GM18511 (cell line): ENCODE data around the gene WFIKKN1.

ENCODE experiments used
- ATAC-seq: cut with Tn5 transposase; IDR thresholded peaks from one replicate; pipeline ENCODE4 v1.9.1; 2021; ENCODE audit warnings: mild to moderate bottlenecking, moderate library complexity; ENCODE audit not compliant: unreplicated experiment

WFIKKN1 gene, protein sequence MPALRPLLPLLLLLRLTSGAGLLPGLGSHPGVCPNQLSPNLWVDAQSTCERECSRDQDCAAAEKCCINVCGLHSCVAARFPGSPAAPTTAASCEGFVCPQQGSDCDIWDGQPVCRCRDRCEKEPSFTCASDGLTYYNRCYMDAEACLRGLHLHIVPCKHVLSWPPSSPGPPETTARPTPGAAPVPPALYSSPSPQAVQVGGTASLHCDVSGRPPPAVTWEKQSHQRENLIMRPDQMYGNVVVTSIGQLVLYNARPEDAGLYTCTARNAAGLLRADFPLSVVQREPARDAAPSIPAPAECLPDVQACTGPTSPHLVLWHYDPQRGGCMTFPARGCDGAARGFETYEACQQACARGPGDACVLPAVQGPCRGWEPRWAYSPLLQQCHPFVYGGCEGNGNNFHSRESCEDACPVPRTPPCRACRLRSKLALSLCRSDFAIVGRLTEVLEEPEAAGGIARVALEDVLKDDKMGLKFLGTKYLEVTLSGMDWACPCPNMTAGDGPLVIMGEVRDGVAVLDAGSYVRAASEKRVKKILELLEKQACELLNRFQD

DNA sequence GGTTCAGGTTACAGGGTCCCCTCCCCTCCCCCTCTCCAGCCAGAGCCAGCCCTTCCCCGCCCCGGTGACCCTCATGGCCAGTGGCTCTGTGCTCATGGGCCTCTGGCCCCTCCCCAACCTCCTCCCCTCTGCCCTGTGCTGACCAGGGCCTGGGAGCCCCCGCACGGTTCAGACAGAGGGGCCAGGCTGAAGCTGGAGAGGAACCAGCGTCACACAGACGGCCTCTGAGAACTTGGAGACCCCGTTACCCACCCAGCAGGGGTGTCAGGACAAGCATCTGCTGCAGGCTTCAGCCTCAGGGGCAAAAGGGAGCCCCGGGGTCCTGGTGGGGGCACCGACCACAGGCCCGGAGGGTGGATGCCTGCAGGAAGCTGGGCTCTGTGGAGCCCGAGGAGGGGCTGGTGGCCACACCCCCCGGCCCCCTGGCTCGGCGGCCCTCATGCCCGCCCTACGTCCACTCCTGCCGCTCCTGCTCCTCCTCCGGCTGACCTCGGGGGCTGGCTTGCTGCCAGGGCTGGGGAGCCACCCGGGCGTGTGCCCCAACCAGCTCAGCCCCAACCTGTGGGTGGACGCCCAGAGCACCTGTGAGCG, at the start of gene WFIKKN1:
WFIKKN1 (plus strand) TSS at position 171 of the 591 bp plus-strand sequence; CDS start at position 440, 269 bp downstream.
- no peak for ATAC-seq

DNA sequence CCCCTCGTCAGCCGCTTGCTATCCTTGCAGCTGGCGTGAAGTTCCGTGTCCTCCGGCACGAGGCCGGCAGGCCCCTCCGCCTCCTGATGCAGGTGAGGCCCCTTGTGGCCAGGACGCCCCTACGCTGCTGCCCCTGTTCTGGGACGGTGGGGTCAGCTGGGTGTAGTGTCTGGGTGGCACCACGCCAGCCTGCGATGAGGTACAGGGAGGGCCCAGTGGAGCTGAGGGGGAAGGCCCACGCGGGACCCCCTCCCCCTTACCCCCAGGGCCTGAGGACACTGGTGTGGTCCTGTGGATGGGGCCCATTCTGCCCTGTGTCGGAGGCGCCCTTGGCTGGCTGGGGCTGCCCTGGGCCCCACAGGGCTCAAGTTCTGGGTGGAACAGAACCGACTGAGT, 48.6 kb upstream of the WFIKKN1 start:
- ATAC-seq = no peak

DNA sequence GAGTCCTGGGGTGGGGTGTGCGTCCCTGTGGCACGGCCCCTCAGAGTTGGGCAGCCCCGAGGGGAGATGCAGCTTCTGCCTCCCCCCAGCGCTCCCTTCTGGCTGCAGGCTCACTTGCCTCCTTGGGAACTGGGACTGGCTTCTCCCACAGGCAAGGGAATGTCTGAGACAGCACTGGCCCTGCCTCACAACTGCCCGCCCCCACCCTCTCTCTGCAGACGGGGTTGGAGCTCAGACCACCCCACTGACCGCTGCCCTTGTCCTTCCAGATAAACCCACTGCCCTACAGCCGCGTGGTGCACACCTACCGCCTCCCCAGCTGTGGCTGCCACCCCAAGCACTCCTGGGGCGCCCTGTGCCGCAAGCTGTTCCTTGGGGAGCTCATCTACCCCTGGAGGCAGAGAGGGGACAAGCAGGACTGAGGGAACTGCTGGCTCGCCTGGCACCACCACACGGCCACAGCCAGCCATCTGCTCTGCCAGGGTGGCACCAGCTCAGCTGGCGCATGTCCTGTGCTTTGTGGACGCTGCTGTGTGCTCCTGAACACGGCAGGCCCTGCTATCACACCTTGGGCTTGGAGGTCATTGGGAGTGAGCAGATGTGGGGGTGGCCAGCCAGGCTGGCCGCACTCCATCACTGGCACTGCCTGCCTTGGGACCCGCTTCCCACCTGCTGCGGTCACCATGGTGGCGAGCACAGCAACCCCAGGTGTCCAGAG, 48.0 kb upstream of the WFIKKN1 start:
- no peak for ATAC-seq

DNA sequence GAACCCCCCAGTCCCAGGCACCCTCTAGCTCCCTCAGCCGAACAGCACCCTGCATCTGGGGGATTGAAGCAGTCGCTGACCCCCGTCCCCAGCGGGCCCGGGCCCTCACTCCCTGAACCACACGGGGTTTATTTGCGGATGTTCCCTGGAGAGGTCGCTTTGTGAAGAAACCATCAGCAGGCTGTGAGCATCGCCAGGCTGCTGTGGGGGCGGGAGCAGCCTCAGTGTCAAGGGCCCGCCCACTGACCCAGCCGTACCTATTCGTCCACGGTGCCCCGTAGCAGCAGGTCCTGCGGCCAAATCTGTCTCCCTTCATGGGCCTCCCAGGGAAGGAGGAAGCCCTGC, 47.3 kb upstream of the WFIKKN1 start:
- ATAC-seq = no peak

DNA sequence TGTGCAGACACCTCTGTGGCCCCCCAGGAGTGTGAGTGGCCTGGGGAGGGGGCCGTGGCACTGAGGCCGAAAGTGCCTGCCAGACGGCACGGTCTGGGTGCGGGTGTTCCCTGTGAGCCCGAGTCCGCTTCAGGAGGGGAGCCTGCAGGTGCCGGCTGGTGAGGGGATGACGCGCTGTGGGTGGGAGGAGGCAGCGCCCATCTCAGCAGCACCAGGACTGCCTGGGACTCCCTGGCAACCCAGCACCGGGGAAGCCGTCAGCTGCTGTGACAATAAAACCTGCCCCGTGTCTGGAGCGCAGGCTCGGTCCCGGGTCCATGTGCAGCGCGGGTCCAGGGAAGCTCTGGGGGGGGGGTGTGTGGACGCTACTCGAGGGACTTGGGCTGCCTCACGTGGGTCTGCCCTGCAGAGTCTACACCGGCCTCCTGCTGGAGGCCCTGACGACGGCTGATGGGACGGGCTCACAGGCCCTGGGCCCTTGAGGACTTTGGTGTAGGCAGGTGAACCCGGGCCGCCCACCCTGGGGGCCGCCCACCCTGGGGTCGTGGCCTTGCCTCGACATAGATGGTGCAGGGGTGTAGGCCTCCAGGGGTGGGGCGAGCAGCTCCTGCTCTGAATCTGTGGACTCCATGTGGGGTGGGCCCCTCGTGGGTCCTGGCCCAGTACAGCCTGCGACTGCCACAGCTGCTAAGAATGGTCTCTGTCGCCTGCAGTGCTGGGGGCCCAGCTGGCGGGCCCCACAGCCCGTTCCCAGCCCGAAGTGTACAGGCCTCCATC, 46.8 kb upstream of the WFIKKN1 start:
- no peak for ATAC-seq

DNA sequence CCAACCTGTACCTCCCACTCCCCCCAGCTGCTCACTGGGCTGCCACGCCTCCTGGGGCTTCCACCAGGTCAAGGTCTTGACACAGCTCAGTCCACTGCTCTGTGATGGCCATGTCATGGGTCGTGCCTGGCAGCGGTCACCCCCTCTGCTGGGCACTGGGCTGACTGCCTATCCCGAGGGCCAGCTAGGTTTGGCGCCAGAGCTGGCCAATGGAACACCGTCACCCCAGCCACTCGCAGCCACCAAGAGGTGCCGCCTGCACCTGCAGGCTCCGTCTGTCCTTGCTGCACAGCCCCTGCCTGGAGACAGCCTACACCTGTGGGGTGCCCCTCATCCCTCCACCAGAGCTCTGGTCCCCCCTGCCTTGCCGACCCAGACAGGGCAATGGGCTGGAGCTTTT, 45.4 kb upstream of the WFIKKN1 start:
- ATAC-seq = no peak

DNA sequence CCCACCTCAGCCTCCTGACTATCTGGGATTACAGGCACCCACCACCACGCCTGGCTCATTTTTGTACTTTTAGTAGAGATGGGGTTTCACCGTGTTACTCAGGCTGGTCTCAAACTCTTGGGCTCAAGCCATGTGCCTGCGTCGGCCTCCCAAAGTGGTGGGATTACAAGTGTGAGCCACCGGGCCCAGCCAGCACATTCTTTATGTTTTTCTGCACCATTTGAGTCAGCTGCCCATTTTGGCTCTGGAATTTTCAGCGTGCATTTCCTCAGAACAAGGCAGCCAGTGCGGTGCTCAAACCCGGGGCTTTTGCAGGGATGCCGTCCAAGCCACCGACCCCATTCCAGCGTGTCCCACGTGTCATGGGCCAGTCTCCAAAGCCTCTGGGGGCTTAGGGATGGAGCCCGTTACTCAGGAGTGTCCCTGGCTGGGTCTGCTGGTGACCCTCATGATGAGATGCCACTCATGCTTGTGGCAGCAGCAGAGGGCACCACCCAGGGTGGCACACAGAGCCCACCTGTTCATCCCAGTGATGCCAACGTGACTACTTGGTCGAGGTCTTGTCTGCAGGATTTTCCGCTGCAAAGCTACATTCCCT, 44.6 kb upstream of the WFIKKN1 start:
- no peak for ATAC-seq

DNA sequence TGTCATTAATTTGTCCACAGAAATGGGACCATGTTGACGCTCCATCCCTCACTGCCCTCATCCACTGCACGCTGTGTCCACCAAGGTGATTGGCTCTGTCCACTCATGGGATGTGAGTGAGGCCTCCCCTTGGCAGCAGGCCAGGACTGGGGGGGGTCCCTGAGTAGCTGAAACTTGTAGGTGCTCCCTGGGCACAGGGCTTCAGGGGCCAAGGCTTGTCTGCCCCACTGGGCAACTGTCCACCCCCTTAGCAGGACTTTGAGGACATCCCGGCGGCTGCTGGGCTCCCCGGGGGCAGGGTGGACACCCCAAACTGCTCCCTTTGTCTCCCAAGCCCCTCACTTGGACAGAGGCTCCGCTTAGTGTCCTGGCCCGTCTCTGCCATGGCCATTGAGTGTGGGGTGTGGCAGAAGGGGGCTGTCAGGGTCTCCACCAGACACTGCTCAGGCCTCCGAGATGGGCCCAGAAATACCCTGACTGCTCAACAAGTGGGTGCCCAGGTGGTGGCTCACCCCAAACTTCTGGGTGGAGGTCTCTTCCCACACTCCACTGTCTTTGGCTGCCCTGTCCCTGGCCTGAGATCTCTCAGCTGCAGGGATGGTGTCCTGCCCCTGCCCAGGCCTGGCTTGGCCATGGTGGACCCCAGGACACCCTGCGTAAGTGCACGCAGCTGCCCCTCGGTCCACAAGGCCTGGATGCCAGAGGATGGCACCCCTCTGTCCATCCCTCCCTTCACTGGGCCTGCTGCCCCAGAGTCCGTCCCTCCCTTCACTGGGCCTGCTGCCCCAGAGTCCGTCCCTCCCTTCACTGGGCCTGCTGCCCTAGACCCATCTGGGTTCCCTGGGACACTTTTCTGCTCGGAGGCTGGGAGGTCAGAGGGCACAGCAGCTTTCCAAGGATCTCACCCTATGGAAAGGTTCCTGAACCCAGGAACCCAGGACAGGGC, 43.9 kb upstream of the WFIKKN1 start:
- ATAC-seq = no peak

DNA sequence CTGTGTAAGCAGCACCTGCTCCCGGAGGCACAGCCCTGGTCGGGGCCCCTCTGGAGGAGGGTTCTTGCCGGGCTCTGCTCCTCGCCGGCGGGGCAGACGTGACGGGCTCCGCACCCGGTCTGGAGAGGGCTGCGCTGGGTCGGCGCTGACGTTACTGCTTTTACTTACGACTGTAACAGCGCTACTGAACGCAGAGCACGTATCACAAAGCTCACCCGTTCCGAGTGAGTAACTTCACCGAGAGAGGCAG, 42.2 kb upstream of the WFIKKN1 start:
- peak; percentile 3 for ATAC-seq

DNA sequence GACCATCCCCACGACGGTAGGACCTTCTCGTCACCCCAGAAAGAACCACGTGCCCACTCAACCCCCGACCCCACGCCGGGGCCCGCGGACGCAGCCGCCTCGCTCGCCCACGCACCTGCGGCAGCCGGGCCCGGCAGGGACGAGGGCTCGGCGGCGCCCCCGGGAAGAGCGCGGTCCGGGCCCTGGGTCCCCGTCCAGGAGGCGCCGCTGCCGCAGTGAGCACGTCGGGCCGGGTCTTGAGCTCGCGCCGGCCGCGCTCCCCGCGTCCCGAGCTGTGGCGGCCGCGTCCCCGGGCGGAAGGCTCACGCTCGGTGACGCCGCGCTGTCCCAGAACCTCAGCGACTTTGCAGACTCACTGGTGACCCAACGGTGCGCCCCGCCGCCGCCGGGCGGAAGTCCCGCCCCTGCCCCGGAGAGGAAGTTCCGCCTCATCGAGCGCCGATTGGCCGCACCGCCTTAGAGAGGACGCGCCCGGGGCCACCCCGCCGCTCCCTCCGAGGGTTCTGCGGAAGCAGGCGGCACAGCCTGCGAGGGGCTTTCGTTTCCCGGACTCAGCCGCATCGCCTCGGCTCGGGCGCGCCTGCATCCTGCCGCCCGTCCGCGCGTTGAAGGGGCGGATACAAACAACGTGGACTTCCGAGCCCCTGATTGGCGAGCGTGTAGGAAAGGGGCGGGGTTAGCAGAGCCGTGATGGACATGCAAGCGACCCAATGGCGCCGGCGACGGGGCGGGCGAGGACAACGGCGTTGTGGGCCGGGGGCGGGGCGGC, 41.7 kb upstream of the WFIKKN1 start:
- ATAC-seq = peak; percentile 77

DNA sequence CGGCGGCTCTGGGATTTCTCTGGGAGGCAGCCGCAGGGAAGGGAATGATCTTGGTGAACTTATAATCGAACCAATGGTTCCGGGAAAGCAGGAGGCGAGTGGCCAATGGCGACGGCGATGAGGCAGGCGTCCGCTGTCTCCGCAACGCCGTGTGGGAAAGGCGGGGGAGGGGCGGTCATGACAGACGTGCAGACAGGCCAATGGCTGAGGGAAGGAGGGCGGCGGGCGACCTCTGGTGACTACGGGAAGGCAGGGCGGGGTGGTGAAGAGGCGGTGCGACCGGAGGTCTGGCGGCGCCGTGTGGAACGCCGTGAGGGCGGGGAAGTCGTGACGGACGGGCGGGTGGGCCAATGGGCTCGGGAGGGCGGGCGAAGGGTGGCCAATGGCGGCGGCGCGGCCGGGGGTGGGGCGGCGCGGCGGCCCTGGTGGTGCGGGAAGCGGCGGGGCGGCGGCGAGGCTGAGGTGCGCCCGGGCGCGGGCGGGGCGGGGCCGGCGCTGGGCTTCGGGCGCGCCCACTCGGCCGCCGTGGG, 41.1 kb upstream of the WFIKKN1 start, which contains the start of gene RAB40C:
RAB40C (plus strand) TSS at position 409 of the 530 bp plus-strand sequence. CDS start 226 bp downstream, outside the sequence.
- peak; percentile 84 for ATAC-seq

DNA sequence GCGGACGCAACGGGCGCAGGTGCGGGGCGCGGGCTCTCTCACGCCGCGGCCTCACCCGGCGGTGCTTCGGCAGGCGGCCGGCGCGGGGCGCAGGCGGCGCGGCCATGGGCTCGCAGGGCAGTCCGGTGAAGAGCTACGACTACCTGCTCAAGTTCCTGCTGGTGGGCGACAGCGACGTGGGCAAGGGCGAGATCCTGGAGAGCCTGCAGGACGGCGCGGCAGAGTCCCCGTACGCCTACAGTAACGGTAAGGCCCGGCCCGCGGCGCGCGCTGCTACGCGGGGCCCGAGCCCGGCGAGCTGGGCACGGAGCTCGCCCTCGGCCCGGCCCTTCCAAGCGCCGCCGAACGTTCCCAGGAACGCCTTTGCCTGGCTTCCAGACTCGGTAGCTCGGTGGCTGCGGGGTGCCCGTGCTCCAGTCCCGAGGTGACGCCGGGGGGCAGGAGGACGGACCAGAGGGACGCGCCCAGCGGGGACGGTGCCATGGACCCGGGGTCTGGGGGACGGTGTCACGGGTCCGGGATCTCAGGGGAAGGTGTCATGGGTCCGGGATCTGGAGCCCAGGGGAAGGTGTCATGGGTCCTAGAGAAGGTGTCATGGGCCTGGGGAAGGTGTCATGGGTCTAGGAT, 40.5 kb upstream of the WFIKKN1 start:
- ATAC-seq = peak; percentile 4

DNA sequence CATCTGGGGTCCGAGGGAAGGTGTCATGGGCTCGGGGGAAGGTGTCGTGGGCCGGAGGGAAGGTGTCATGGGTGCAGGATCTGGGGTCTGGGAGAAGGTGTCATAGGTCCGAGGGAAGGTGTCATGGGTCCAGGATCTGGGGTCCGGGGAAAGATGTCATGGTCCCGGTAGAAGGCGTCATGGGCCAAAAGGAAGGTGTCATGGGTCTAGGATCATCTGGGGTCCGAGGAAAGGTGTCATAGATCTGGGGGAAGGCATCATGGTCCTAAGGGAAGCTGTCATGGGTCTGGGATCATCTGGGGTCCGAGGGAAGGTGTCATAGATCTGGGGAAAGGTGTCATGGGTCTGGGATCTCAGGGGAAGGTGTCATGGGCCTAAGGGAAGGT, 40.0 kb upstream of the WFIKKN1 start:
- no peak for ATAC-seq

DNA sequence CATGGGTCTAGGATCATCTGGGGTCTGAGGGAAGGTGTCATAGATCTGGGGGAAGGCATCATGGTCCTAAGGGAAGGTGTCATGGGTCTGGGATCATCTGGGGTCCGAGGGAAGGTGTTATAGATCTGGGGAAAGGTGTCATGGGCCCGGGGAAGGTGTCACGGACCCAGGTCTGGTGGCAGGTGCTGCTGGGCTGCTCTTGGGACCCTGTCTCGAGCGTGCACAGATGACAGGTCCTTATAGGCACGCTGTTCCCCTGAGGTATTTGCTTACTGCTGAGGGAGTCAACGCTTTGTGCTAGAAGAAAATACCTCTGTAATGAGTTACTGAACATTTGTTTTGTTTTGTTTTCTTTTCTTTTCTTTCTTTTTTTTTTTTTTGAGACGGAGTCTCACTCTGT, 39.6 kb upstream of the WFIKKN1 start:
- no peak for ATAC-seq

DNA sequence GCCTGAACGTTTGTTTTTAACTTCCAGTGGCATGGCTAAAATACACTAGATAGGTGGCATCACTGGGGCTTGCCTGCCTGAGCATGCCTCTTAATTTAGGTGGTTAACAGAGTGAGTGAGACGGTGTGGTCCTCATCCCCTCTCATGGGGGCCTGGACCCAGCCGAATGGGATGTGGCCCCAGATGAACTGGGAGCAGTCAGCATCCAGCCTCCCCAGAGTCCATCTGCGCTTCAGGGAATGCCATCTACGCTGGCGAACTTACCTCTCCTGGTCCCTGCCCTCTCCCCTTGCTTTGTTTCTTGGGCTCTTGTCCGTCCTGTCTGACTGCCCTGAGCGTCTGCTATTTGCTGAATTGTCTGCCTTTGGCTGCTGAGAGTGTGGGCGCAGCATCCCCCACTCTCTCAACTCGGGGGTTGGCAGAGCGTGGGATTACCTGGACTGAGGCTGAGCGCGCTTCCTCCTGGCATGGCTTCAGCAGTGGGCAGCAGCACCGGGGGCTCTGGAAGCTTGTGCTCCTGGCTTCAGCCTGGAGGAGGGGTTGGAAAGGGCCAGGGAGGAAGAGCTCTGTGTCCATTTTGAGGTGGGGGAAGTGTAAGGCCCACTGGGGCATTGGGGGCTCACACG, 38.8 kb upstream of the WFIKKN1 start:
- ATAC-seq = no peak

DNA sequence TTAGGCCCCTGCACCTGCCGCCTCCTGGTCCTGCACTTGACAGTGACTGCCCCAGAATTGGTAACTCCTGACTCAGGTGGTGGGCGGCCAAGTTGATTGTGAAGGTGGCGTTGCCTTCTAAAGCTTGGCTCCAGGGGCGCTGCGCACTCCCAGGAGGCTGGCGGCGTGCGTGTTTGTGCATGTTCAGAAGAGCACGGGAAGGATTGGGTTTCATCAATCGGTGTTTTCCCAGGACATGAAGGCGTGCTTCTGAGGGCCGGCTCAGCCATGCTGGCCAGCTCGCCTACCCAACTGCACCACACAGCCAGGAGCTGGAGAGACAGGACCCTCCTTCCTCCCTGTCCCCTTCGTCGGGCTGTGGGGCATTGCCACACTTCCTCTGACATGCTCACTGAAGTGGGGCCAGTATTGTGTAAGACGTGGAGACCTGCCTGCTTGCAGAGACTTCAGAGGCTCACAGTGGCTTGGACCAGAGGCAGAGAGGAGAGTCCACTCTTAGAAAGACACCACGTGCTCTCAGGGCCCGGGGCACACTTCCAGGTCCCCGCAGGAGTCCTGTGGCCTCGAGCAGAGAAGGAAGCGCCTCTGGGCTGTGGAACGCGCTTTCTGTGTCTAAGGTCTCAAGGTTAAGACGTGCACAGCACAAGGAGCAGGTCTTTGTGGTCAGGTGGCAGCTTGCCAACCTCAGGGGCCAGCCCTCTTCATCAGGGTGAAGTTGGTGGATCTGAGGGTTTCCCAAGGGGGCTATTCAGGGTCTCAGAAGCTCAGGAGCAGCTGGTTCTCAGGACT, 38.1 kb upstream of the WFIKKN1 start:
- ATAC-seq = no peak

DNA sequence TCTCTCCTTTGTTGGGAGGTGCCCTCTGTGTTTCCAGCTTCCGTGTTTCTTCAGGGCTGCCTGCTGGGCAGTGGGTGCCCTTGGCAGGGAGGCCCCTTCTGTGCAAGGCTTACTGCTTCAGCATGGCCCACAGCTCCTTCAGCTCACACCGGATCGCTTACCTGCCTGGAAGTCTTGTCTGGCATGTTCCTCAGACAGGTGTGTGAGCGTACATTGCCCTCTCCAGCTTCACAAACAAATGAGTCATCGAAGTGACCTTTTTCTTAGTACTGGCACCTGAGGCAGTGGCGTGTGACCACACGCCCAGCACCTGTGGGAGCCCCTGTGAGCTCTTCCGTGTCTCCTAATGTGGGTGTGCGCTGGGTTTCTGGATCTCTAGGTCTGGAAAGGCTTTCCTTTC, 37.4 kb upstream of the WFIKKN1 start:
- no peak for ATAC-seq
